H1 (cell line): ENCODE data around the gene DENND6B. TPM values are rescaled to one million over a fixed set of nuclear protein-coding genes. Genes with fewer than 3 reads are reported as not detected.

Experiments
- CTCF ChIA-PET: fragments of 300-600 bp; sonication (Branson Sonifier 250); formaldehyde crosslinking; loops from one replicate; lab custom pipeline; 2021; ENCODE audit not compliant: partially characterized antibody; lab: Charles Lee
- POLR2A ChIA-PET: fragments of 300-600 bp; sonication (Branson Sonifier 250); formaldehyde crosslinking; loops from one replicate; lab custom pipeline; 2021; ENCODE audit warnings: inconsistent platforms; ENCODE audit not compliant: partially characterized antibody; lab: Charles Lee
- DNase-seq, 2 experiments: peaks; one replicate each; pipeline versions ENCODE4 v3.0.0 to v3.0.0-alpha.2; 2010 to 2022; ENCODE audit warnings: low spot score in 2 of 2, low read depth in 1 of 2, mixed read lengths in 1 of 2
- FAIRE-seq: peaks from 2 replicates; lab custom pipeline; 2011; peaks lifted over from hg19 to GRCh38; lab: Jason Lieb, UNC
- H2AFZ ChIP-seq: 2 replicates; pipeline ENCODE4 v1.8.1; 2012; ENCODE audit warnings: low read length, inconsistent platforms
- H2AK5ac ChIP-seq: 2 replicates; pipeline ENCODE4 v1.6.1; 2013; ENCODE audit warnings: low read depth, low read length
- H2BK120ac ChIP-seq: replicated peaks from 2 replicates; pipeline ENCODE3; 2013; ENCODE audit warnings: low read depth, low read length, inconsistent platforms
- H2BK12ac ChIP-seq: 2 replicates; pipeline ENCODE4 v1.6.1; 2013; ENCODE audit warnings: low read depth, low read length
- H2BK15ac ChIP-seq: 2 replicates; pipeline ENCODE4 v1.6.1; 2013; ENCODE audit warnings: low read length
- H2BK20ac ChIP-seq: 2 replicates; pipeline ENCODE4 v1.6.1; 2013; ENCODE audit warnings: low read length
- H2BK5ac ChIP-seq: 2 replicates; pipeline ENCODE4 v1.6.1; 2013; ENCODE audit warnings: low read depth, low read length
- H3K14ac ChIP-seq: 2 replicates; pipeline ENCODE4 v1.6.1; 2013; ENCODE audit warnings: inconsistent platforms; ENCODE audit not compliant: insufficient read length
- H3K18ac ChIP-seq: 2 replicates; pipeline ENCODE4 v1.6.1; 2013; ENCODE audit warnings: low read length; ENCODE audit errors: extremely low read depth
- H3K23ac ChIP-seq: 2 replicates; pipeline ENCODE4 v1.6.1; 2013; ENCODE audit warnings: inconsistent platforms; ENCODE audit not compliant: insufficient read length
- H3K23me2 ChIP-seq: 2 replicates; pipeline ENCODE4 v1.6.1; 2013; ENCODE audit warnings: low read depth, low read length
- H3K27ac ChIP-seq: 2 replicates; pipeline ENCODE4 v1.6.1; 2011; ENCODE audit warnings: low read depth, low read length, inconsistent platforms
- H3K27me3 ChIP-seq, 4 experiments: replicated peaks in 1 of 4; 1 replicate in 1 of 4; 2 replicates in 3 of 4; pipeline versions ENCODE4 v1.6.1 to v1.8.1; 2011 to 2013; ENCODE audit warnings: low read length in 3 of 4, mild to moderate bottlenecking in 3 of 4, inconsistent platforms in 2 of 4, mixed read lengths in 2 of 4, moderate library complexity in 1 of 4; ENCODE audit not compliant: control insufficient read depth in 3 of 4, insufficient read depth in 3 of 4; ENCODE audit errors: extremely low read depth in 1 of 4
- H3K36me3 ChIP-seq, 4 experiments: 2 replicates each; pipeline versions ENCODE4 v1.6.1 to v1.8.1; 2011 to 2013; ENCODE audit warnings: mild to moderate bottlenecking in 4 of 4, low read length in 3 of 4, moderate library complexity in 2 of 4, control low read depth in 1 of 4, inconsistent platforms in 1 of 4; ENCODE audit not compliant: insufficient read depth in 4 of 4, control insufficient read depth in 2 of 4
- H3K4ac ChIP-seq: replicated peaks from 2 replicates; pipeline ENCODE3; 2013; ENCODE audit warnings: low read length, low read depth, mixed read lengths, inconsistent platforms; ENCODE audit not compliant: insufficient read length
- H3K4me1 ChIP-seq, 4 experiments: replicated peaks in 1 of 4; 1 replicate in 1 of 4; 2 replicates in 3 of 4; pipeline versions ENCODE4 v1.6.1 to v1.8.1; 2011 to 2013; ENCODE audit warnings: low read length in 3 of 4, inconsistent platforms in 2 of 4, mixed read lengths in 1 of 4; ENCODE audit not compliant: insufficient read depth in 4 of 4, control insufficient read depth in 3 of 4
- H3K4me2 ChIP-seq, 2 experiments: 2 replicates each; pipeline versions ENCODE4 v1.6.1 to v1.8.1; 2011 to 2013; ENCODE audit warnings: low read depth in 2 of 2, low read length in 2 of 2, control low read depth in 1 of 2, inconsistent platforms in 1 of 2, mild to moderate bottlenecking in 1 of 2; ENCODE audit not compliant: insufficient read depth in 1 of 2
- H3K4me3 ChIP-seq, 4 experiments: fragments of 200-600, 300-600 bp in 1 of 4; sonication (generic), shearing (Covaris generic), sonication (Bioruptor Twin) in 1 of 4; 2 replicates each; pipeline versions ENCODE4 v1.5.1 to v1.8.1; 2011 to 2016; ENCODE audit warnings: low read length in 4 of 4, low read depth in 3 of 4, control low read depth in 2 of 4, inconsistent platforms in 2 of 4, mild to moderate bottlenecking in 2 of 4, mixed read lengths in 1 of 4, moderate library complexity in 1 of 4; ENCODE audit not compliant: insufficient read depth in 2 of 4; ENCODE audit errors: extremely low read depth in 1 of 4
- H3K56ac ChIP-seq: replicated peaks from 2 replicates; pipeline ENCODE3; 2013; ENCODE audit warnings: low read depth, mild to moderate bottlenecking, mixed read lengths, low read length, inconsistent platforms; ENCODE audit not compliant: insufficient read length
- H3K79me1 ChIP-seq: 2 replicates; pipeline ENCODE4 v1.6.1; 2013; ENCODE audit warnings: low read depth, low read length, control low read depth
- H3K79me2 ChIP-seq, 2 experiments: 2 replicates each; pipeline versions ENCODE4 v1.6.1 to v1.8.1; 2012 to 2013; ENCODE audit warnings: low read length in 2 of 2, mild to moderate bottlenecking in 2 of 2, inconsistent platforms in 1 of 2; ENCODE audit not compliant: insufficient read depth in 2 of 2, control insufficient read depth in 1 of 2
- H3K9ac ChIP-seq, 4 experiments: replicated peaks in 1 of 4; 1 replicate in 1 of 4; 2 replicates in 3 of 4; pipeline versions ENCODE4 v1.6.1 to v1.8.1; 2011 to 2013; ENCODE audit warnings: low read depth in 3 of 4, low read length in 3 of 4, control low read depth in 2 of 4, mild to moderate bottlenecking in 2 of 4, moderate library complexity in 2 of 4, inconsistent platforms in 1 of 4; ENCODE audit errors: extremely low read depth in 1 of 4
- H3K9me3 ChIP-seq, 2 experiments: 2 replicates each; pipeline versions ENCODE4 v1.6.1 to v1.8.1; 2012 to 2013; ENCODE audit warnings: mild to moderate bottlenecking in 2 of 2, moderate library complexity in 2 of 2, control low read depth in 1 of 2, inconsistent platforms in 1 of 2, low read depth in 1 of 2, low read length in 1 of 2, mixed read lengths in 1 of 2; ENCODE audit not compliant: insufficient read depth in 2 of 2
- H4K20me1 ChIP-seq, 2 experiments: replicated peaks in 1 of 2; 2 replicates each; pipeline versions ENCODE3 to v1.8.1; 2011 to 2013; ENCODE audit warnings: inconsistent platforms in 2 of 2, low read length in 2 of 2, mild to moderate bottlenecking in 1 of 2; ENCODE audit not compliant: insufficient read depth in 2 of 2, control insufficient read depth in 1 of 2
- H4K5ac ChIP-seq: 2 replicates; pipeline ENCODE4 v1.6.1; 2013; ENCODE audit warnings: low read length, low read depth, mixed read lengths, inconsistent platforms; ENCODE audit not compliant: insufficient read length
- H4K8ac ChIP-seq: 2 replicates; pipeline ENCODE4 v1.8.0; 2013; ENCODE audit warnings: mild to moderate bottlenecking, moderate library complexity, low read length, inconsistent platforms; ENCODE audit not compliant: insufficient read depth; ENCODE audit errors: extremely low read depth
- H4K91ac ChIP-seq: replicated peaks from 2 replicates; pipeline ENCODE3; 2013; ENCODE audit warnings: low read length, mixed read lengths, inconsistent platforms; ENCODE audit not compliant: insufficient read length
- ZNF274 ChIP-seq: IDR thresholded peaks from 2 replicates; pipeline ENCODE4 v1.7.0; 2012; ENCODE audit warnings: low read length, borderline replicate concordance; ENCODE audit errors: extremely low read depth
- WGBS, 2 experiments: shearing (Covaris generic) in 1 of 2; methylation state at CpG; one replicate each; pipeline versions ENCODE4 v1.1.6 to v1.1.7; 2013 to 2015; ENCODE audit warnings: low lambda C conversion rate in 2 of 2, mixed read lengths in 2 of 2, inconsistent platforms in 1 of 2, low coverage in 1 of 2, missing lambda C conversion rate in 1 of 2; ENCODE audit not compliant: insufficient replicate concordance in 2 of 2, insufficient coverage in 1 of 2, insufficient read length in 1 of 2; ENCODE audit errors: extremely low coverage in 1 of 2, missing lambda C conversion rate in 1 of 2; 5-methylcytosine and 5-hydroxymethylcytosine counted together
- polyA plus RNA-seq, 7 experiments: library from polyadenylated mRNA; depleted of rRNA in 3 of 7; stranded (reverse) in 5 of 7; unstranded in 2 of 7; fragments of >200 nt in 5 of 7; fragments of 200-250 nt in 2 of 7; gene quantifications; 1 replicate in 5 of 7; 2 replicates in 1 of 7; 4 replicates in 1 of 7; pipeline versions ENCODE4 v1.2.1 to v1.2.3, GENCODE V29; 2011 to 2013; ENCODE audit warnings: missing spikeins in 2 of 7, mixed read lengths in 2 of 7
- total RNA-seq: library from RNA; stranded (reverse); fragmentation: NEBNext Ultra II Directional; extraction: Animal tissue kit (Norgen Biotek cat#: 25700); gene quantifications from 2 replicates; pipeline ENCODE4 v1.2.1, GENCODE V29; 2021

Gene DENND6B
- total and polyA plus RNA-seq, 2 of the 8 experiments (the other 6 are each of a cell fraction or from before 2014, with no cell fraction given): 1.1 to 1.9 TPM

DNA sequence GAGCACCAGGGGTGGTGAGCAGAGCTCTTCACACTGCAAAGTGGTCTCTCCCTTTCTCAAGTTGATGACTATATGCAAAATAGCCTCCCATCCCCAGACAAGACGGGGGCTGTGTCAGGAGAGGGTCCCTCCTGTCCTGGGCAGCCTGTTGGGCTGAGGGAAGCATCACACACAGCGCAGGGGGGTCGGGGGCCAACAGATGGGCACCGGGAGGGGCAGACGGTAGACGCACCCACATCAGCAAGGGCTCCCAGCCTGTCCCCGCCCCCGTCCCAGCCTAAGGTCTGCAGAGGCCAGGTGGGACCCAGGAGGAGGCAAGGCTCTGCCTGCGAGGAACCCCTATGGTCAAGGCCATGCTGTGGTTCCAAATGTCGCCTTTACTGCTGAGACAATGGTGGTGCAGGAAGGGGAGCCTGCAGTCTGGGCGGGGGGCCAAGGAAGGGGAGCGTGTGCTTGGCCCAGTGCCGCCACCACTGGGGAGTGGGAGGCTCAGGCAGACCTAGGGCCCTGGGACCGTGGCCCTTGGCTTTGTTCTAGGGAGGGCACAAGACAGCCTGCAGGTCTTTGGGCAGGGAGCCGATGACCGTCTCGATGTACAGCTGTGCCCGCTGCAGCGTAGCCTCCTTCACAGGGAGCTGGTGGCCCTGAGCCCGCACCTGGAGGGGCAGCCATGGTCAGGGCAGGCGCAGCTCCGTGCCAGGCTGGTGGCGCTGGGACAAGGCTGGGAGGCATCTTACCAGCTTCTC lies 15.0 kb downstream of the DENND6B start:
- H3K14ac ChIP-seq: no peak overlapping the region
- H2BK120ac ChIP-seq: no peak overlapping the region
- H4K5ac ChIP-seq: no peak overlapping the region
- H3K79me2 ChIP-seq: no peaks in the 10 kb centered on the region
- H3K23me2 ChIP-seq: peaks cover 2% of the 10 kb centered on the region; the same call in 1 of the 2 replicates
- H3K56ac ChIP-seq: no peak overlapping the region
- no peak overlapping the region for H2BK20ac ChIP-seq
- POLR2A ChIA-PET: interaction anchor here (1.5 kb wide), 1 partner anchor 11 kb away, joined by 4 read pairs; no protein-coding TSS in a partner anchor
- WGBS, 2 experiments: 97% methylated on average over 17 of the region's 23 CpGs; no CpG with 5 or more reads in 1 of the 2 experiments
- H3K27me3 ChIP-seq: no peaks in the 10 kb centered on the region; a peak in 1 of 7 replicates
- no peak overlapping the region for H2BK12ac ChIP-seq
- H3K23ac ChIP-seq: no peak overlapping the region
- H2BK15ac ChIP-seq: no peak overlapping the region; the same call in 1 of the 2 replicates
- TF ChIP-seq ZNF274: no peak
- CTCF ChIA-PET: interaction anchor here (1.6 kb wide), 1 partner anchor 9 kb away, joined by 6 read pairs; no protein-coding TSS in a partner anchor
- no peak overlapping the region for H3K18ac ChIP-seq
- no peaks in the 10 kb centered on the region for H4K20me1 ChIP-seq
- DNase-seq (no peak), FAIRE-seq (no peak)
- H2AK5ac ChIP-seq: no peak overlapping the region
- H2AFZ ChIP-seq: no peak overlapping the region
- H3K79me1 ChIP-seq: no peaks in the 10 kb centered on the region
- H3K4me1 ChIP-seq: peaks cover 0 to 16% (median 10%) of the 10 kb centered on the region in 4 experiments; a peak in 5 of 7 replicates
- peak overlapping the region; percentile 40 for H4K91ac ChIP-seq
- H3K9me3 ChIP-seq: no peaks in the 10 kb centered on the region; a peak in 1 of 4 replicates
- H4K8ac ChIP-seq: no peak overlapping the region; the same call in 1 of the 2 replicates
- no peaks in the 10 kb centered on the region for H3K36me3 ChIP-seq
- H3K27ac ChIP-seq: no peak overlapping the region
- H3K4ac ChIP-seq: no peak overlapping the region
- peak overlapping the region; percentile 44; the same call in 1 of the 2 replicates for H2BK5ac ChIP-seq
- H3K4me3 ChIP-seq: no peak overlapping the region
- H3K4me2 ChIP-seq: no peak overlapping the region
- H3K9ac ChIP-seq: no peak overlapping the region; a peak in 1 of 7 replicates
